Stomach (tissue), 4 donors: ENCODE results near the gene CRIM1.
A peak's percentile ranks its signal among the peaks of the same experiment; 100 is the strongest.

Source experiments
- CTCF ChIP-seq, 7 experiments: fragments of 450-650 bp in 4 of 7; fragments of 200-600 bp in 3 of 7; sonication (generic) in 3 of 7; IDR thresholded peaks; one replicate each; pipeline ENCODE4 v1.5.1; 2016 to 2019; ENCODE audit warnings: antibody characterized with exemption in 7 of 7, control low read depth in 2 of 7, mild to moderate bottlenecking in 1 of 7
- POLR2AphosphoS5 ChIP-seq, 3 donors: sonication (generic); formaldehyde crosslinking; IDR thresholded peaks; one replicate each; pipeline ENCODE4 v1.6.1; 2016; ENCODE audit warnings: antibody characterized with exemption in 3 of 3

GRCh38 chr2:36545871-36546416, 190.4 kb downstream of the CRIM1 start:
- TF ChIP-seq POLR2AphosphoS5 (IDR thresholded peaks at IDR 0.05) (no peak), CTCF (IDR thresholded peaks at IDR 0.05) (peak in 1 of 7 experiments; percentile 8)
